H1 (cell line): Measurements from ENCODE around the gene TOR1B. TPM values are rescaled to one million over a fixed set of nuclear protein-coding genes. Genes with fewer than 3 reads are reported as not detected.

ENCODE experiments used
- ASH2L ChIP-seq: fragments of 200-600, 300-600 bp; sonication (generic); IDR thresholded peaks from one replicate; pipeline ENCODE4 v1.7.1; 2017; ENCODE audit warnings: low read length
- CTCF ChIP-seq, 3 experiments: IDR thresholded peaks; 1 replicate in 2 of 3; 2 replicates in 1 of 3; pipeline versions ENCODE4 v1.5.1 to v1.6.1; 2011; ENCODE audit warnings: low read length in 3 of 3, mild to moderate bottlenecking in 3 of 3, inconsistent platforms in 2 of 3, low read depth in 1 of 3, moderate library complexity in 1 of 3; ENCODE audit not compliant: insufficient read depth in 1 of 3; ENCODE audit errors: control extremely low read depth in 1 of 3
- polyA plus RNA-seq, 7 experiments: library from polyadenylated mRNA; depleted of rRNA in 3 of 7; stranded (reverse) in 5 of 7; unstranded in 2 of 7; fragments of >200 nt in 5 of 7; fragments of 200-250 nt in 2 of 7; gene quantifications; 1 replicate in 5 of 7; 2 replicates in 1 of 7; 4 replicates in 1 of 7; pipeline versions ENCODE4 v1.2.1 to v1.2.3, GENCODE V29; 2011 to 2013; ENCODE audit warnings: missing spikeins in 2 of 7, mixed read lengths in 2 of 7
- total RNA-seq: library from RNA; stranded (reverse); fragmentation: NEBNext Ultra II Directional; extraction: Animal tissue kit (Norgen Biotek cat#: 25700); gene quantifications from 2 replicates; pipeline ENCODE4 v1.2.1, GENCODE V29; 2021

The TOR1B gene
- total and polyA plus RNA-seq, 2 of the 8 experiments (the other 6 are each of a cell fraction or from before 2014, with no cell fraction given) = 11.4 to 17.4 TPM

GRCh38 chr9:129823542-129823934 is 20.6 kb downstream of the TOR1B start (continued):
- TF ChIP-seq CTCF (IDR thresholded peaks at IDR 0.05; ENCODE audit: control extremely low read depth in 1 of 3, insufficient read depth in 1 of 3, low read depth in 1 of 3, low read length in 3 of 3) (no peak), ASH2L (no peak)
